ENCODE data around the gene FPR1.

Gene FPR1, protein sequence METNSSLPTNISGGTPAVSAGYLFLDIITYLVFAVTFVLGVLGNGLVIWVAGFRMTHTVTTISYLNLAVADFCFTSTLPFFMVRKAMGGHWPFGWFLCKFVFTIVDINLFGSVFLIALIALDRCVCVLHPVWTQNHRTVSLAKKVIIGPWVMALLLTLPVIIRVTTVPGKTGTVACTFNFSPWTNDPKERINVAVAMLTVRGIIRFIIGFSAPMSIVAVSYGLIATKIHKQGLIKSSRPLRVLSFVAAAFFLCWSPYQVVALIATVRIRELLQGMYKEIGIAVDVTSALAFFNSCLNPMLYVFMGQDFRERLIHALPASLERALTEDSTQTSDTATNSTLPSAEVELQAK

GRCh38 chr19:51751655-51752054, at the start of gene FPR1:
TSS of gene FPR1 (minus strand) at chr19:51751878. CDS start at chr19:51746994, 4,884 bp downstream.
- no peak for DNase-seq

DNA sequence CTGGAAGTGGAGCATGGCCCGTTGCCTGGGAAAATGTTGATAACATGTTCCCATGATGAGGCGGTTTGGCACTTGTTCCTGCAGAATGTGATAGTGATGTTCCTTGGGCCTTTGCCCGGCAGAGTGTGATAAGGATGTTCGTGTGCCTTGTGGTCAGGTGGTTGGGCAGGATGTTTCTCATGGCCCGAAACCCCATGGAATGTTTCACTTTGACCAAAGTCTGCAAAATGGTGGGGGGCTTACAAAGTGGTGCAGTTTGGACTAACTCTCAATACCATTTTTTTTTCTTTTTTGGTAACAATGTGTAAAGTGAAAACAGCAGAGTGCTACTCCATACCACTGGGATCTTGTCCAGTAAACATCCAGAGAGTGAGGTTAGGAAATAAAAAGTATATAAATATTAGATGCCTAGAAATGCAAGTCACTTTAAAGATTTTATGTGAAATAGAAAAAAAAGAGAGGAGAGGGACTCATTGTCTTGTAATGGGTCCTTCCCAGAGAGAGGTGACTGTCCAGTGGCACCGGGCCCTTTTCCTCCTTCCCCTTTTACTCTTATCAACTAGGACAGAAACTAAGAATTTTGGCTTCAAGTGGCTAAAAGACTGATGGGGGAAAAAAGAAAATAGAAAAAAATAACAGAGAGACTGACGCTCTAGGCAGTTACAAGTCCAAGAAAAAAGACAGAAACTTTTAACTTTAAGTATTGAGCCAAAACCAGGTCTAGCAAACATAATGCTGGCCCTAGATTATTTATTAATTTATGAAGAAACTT, 49.0 kb upstream of the FPR1 start:
- no peak for DNase-seq

- no peak for DNase-seq
Observed at GRCh38 chr19:51799774-51800472, 48.2 kb upstream of the FPR1 start.

- no peak for DNase-seq
Observed at GRCh38 chr19:51799034-51799773, 47.5 kb upstream of the FPR1 start.

DNA sequence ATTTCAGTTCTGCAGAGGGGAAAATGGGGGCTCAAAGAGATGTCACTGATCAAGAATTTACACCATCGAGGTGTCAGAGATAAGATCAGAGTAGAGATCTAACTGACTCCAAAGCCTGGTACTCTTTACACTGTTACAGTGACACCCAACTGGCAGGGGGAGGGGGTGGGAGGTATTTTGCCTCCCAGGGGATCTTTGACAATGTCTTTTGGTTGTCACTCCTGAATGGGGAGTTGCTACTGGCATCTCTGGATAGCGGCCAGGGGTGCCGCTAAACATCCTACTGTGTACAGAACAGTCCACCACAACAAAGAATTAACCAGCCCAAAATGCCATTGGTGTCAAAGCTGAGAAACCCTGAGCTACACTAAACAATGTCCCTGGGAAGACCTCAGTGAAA, 46.4 kb upstream of the FPR1 start:
- no peak for DNase-seq

- no peak for DNase-seq
Observed at GRCh38 chr19:51797480-51797879, 45.8 kb upstream of the FPR1 start.

- no peak for DNase-seq
Observed at GRCh38 chr19:51796195-51796679, 44.6 kb upstream of the FPR1 start.

DNA sequence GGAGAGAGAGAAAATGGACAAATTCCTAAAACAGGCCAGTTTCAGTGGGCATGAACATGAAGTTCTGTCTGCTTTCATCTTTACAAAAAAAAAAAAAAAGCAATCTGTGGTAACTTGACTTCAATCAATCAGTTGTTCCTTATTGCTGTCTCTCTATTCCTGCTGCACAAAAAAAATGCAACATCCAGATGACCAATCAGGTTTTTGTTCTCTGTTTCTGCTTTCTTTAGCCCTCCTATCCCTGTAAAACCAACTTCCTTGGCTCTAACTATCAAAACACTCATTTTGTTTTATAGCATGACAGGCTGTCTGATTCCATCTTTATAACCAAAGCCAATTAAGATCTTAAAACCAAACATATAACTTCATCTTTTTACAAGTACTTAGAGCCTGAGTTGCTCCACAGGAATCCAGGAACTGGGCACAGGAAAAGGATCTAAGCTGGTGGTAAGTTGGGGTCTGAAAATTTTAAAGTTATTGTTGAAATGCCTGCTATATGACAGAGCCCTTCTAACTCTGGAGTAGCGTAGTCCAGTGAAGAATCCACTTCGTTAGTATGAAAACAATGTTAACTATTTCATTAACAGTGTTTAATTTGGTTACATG, 43.3 kb upstream of the FPR1 start, which contains the start of gene FPR3:
Gene FPR3, plus strand, starts transcription at position 273 of the 606 bp plus-strand sequence. CDS start 28,592 bp downstream, outside the sequence.
- DNase-seq: no peak

GRCh38 chr19:51793994-51794393, 42.3 kb upstream of the FPR1 start:
- DNase-seq: no peak

DNA sequence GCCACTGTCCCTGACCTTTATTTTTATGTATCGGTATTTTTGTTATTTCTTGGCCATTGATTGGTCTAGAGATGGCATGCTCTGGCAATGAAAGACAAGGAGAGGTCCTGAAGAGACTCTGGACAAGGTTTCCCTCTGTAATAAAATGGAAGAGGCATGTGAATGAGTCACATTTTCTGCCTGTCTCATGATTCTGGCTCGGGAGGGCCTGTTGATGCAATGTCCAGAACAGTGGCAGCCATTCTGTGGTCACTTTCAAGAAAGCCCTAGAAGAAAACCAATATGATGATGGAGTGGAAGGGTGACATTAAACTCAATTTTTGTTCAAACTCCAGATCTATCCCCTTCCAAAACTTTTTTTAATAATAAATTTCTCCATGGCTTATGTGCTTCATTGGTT, 41.3 kb upstream of the FPR1 start:
- no peak for DNase-seq

DNA sequence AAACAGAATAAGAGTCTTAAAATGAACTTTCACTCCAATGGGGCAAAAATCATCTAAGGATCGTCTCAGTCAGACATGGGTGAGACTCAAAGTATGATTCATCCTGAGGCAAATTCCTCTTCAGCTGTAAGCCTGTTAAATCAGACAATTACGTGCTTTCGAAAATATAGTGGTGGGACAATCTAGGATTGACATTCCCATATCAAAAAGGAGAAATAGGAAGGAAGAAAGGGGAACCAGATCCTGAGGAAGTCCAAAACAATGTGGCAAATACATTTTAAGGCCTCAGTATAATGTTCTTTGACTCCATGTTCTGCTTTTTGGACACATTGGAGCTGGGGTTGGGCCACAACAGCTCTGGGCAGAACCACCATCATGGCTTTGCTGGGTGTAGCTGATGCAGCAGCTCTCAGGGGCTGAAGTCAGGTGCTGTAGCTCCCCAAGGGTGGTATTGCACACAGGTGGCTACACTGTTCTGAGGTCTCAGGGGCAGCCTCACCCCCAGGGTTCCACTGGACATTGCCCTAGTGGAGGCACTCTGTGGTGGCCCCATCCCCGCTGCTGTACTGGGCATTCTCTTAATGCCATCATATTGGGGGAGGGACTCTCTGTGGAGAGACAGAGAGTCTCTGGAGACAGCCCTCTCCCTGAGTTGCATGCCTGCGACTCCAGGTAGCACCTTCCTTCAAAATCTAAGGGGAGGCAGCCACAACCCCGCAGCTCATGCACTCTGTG, 37.5 kb upstream of the FPR1 start:
- DNase-seq: no peak

DNA sequence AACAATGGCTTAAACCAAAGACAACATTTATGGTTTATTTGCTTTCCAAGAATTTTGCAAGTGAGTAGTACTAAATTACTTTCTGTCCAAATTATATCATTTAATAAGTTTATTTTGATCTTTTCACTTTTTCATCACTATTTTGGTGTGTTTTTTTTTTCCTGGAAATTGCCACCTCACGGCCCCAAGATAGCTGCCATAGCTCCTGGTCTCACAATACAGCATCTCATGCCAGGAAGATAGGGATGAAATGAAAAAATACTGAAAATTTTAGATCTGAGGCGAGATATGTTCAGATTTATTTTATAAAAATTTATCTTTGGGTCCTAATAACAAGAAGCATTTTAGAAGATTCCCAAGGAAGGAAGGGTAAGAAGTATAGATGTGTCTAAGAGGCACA, 36.4 kb upstream of the FPR1 start:
- no peak for DNase-seq

DNA sequence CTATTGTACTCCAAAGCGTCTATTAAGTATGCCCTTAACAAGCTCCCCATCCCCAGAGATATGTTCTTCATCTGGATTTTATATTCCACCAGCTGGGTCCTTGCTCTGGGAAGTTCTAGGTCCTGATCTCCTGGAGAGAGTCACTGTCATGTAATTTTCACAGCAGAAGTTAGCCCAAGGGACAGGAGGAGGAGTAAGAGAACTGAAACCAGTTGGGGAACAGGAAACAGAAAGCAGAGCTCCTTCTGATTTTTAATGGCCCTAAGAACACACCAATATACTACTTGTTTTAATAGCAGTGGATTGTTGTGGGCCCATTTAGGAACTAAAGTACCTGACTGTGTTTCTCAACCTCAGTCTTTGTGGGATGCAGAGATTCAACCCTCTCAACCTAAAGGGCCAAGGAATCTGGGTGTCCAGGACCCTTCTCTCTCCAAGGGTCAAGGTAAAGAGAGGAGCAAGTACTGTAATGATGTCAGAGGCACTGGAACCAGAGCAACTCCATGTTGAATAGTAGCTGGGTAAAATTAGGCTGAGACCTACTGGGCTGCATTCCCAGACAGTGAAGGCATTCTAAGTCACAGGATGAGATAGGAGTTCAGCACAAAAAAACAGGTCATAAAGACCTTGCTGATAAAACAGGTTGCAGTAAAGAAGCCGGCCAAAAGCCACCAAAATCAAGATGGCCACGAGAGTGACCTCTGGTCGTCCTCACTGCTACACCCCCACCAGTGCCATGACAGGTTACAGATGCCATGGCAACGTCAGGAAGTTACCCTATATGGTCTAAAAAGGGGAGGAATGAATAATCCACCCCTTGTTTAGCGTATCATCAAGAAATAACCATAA, 35.2 kb upstream of the FPR1 start:
- DNase-seq: no peak

DNA sequence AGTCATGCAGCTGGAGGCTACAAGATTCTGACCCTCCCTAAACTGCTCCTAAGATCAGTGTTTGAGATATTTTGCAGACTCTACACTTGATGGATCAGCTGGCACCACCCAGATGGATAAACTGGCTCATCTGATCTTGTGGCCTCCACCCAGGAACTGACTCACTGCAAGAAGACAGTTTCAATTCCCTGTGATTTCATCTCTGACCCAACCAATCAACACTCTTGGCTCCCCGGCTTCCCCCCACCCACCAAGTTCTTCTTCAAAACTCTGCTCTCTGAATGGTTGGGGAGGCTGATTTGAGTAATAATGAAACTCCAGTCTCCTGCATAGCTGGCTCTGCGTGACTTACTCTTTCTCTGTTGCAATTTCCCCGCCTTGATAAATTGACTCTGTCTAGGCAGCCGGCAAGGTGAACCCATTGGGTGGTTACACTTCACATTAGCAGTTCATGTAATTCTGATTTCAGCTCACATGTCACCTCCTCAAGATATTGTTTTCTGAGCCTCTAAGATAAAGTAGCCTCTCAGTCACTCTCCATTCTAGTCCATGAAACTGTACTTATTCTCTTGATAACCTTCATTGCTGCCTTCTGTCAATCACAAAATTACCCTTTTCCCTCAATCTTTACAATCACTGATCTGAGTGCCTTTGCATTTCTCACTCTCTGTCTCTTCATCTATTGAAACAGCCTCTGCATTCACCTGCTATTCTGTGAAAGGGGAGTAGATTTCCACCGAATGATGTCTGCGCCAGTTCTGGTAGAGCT, 33.4 kb upstream of the FPR1 start:
- DNase-seq: no peak

GRCh38 chr19:51784109-51784785, 32.6 kb upstream of the FPR1 start:
- no peak for DNase-seq

- no peak for DNase-seq
Observed at GRCh38 chr19:51783372-51783771, 31.7 kb upstream of the FPR1 start.

DNA sequence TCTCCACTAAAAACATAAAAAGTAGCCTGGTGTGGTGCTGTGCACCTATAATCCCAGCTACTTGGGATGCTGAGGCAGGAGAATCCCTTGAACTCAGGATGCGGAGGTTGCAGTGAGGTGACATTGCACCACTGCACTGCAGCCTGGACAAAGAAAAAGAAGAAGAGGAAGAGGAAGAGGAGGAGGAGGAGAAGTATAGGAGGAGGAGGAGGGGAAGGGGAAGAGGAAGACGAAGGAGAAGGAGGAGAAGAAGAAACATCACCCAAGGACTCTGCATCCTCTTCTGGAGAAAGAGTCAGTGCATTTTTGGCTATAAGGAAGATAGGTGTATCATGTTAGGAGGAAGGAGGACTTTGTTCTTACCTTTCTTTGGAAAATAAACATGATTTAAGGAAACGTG, 30.3 kb upstream of the FPR1 start:
- no peak for DNase-seq

DNA sequence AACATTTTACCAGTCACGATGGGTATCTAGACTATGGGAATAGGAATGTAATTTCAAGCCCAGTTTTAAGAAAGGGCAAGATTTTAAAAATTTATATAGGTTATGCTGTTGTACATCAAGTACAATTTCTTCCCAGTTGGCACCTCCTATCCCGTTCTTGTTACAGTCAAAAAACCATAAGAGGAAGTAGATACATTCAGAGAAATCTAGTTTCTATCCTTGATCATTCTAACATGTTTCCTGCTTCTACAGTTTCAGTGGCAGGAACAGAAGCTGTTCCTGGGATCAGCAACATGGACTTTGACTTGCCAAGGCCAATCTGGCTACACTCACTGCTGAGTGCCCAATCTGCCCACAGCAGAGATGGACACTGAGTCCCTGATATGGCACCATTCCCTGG, 28.6 kb upstream of the FPR1 start:
- DNase-seq: no peak

DNA sequence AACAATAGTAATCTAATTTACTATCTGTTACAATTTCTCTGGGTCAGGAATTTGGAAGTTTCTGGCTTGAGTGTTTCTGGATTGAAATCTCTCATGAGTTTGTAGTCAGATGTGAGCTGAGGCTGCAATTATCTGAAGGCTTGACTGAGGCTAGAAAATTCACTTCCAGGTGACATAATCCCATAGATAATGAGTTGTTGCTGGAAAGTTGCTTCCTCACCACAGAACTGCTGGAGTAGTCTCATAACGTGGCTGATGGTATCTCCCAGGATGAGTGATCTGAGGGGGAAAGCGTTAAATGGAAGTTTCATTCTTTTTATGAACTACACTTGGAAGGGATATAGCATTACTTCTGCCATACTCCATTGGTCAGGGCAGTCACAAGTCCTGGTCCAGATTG, 28.0 kb upstream of the FPR1 start:
- DNase-seq: no peak
